H1 (cell line): ENCODE results near the gene LLGL2. TPM values are rescaled to one million over a fixed set of nuclear protein-coding genes. Genes with fewer than 3 reads are reported as not detected.

Experiments
- CBX5 ChIP-seq: fragments of 300-800, 300-1000 bp; sonication (generic); IDR thresholded peaks from 2 replicates; pipeline ENCODE4 v1.7.1; 2016; ENCODE audit warnings: antibody characterized with exemption, low read length, low read depth
- EGR1 ChIP-seq: IDR thresholded peaks from 2 replicates; pipeline ENCODE4 v1.6.1; 2011; ENCODE audit warnings: low read depth, low read length, borderline replicate concordance
- HDAC2 ChIP-seq, 2 experiments: fragments of 300-600 bp in 1 of 2; sonication (generic) in 1 of 2; IDR thresholded peaks; 2 replicates each; pipeline ENCODE4 v1.6.1; 2011 to 2012; ENCODE audit warnings: low read depth in 2 of 2, low read length in 2 of 2, mild to moderate bottlenecking in 2 of 2, moderate library complexity in 2 of 2, borderline replicate concordance in 1 of 2, inconsistent platforms in 1 of 2
- JUND ChIP-seq: IDR thresholded peaks from 2 replicates; pipeline ENCODE4 v1.6.1; 2011; ENCODE audit warnings: mild to moderate bottlenecking, improper control_type of control experiment, low read length
- POU5F1 ChIP-seq: IDR thresholded peaks from 2 replicates; pipeline ENCODE4 v1.6.1; 2011; ENCODE audit warnings: low read depth, mild to moderate bottlenecking, low read length, moderate library complexity
- SP2 ChIP-seq: IDR thresholded peaks from 2 replicates; pipeline ENCODE4 v1.6.1; 2012; ENCODE audit warnings: mild to moderate bottlenecking, low read length, inconsistent platforms
- TAF7 ChIP-seq: optimal IDR thresholded peaks from 2 replicates; pipeline ENCODE3; 2011; ENCODE audit warnings: low read depth, mild to moderate bottlenecking, inconsistent platforms, low read length, moderate library complexity, borderline replicate concordance
- polyA plus RNA-seq, 7 experiments: library from polyadenylated mRNA; depleted of rRNA in 3 of 7; stranded (reverse) in 5 of 7; unstranded in 2 of 7; fragments of >200 nt in 5 of 7; fragments of 200-250 nt in 2 of 7; gene quantifications; 1 replicate in 5 of 7; 2 replicates in 1 of 7; 4 replicates in 1 of 7; pipeline versions ENCODE4 v1.2.1 to v1.2.3, GENCODE V29; 2011 to 2013; ENCODE audit warnings: missing spikeins in 2 of 7, mixed read lengths in 2 of 7
- total RNA-seq: library from RNA; stranded (reverse); fragmentation: NEBNext Ultra II Directional; extraction: Animal tissue kit (Norgen Biotek cat#: 25700); gene quantifications from 2 replicates; pipeline ENCODE4 v1.2.1, GENCODE V29; 2021
- TF ChIP-seq, protein P1 (sequence below): IDR thresholded peaks from 2 replicates; pipeline ENCODE4 v1.6.1; 2011; ENCODE audit warnings: low read length, improper control_type of control experiment

The LLGL2 gene
- total and polyA plus RNA-seq, 2 of the 8 experiments (the other 6 are each of a cell fraction or from before 2014, with no cell fraction given) = 64.5 to 77.1 TPM

DNA sequence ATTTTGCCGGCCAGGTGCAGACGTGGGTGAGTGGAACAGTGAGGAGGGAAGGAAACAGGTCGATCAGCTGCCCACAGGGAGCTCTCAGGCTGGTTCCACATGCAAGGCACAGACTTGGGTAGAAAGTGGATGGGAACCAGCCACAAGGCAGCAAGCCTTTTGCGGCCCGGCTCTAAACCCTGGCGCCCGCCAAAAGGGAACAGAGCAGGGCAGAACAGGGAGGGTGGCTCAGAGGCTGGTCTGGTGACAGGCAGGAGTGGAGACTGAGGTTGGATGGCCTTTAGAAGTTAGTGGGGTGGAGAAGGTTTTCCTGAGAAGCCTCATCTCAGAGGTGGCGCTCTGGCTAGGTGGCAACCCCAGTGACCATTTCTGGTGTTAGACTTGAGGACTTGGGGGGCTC is 10.4 kb downstream of the LLGL2 start (continued):
- TF ChIP-seq, protein P1, sequence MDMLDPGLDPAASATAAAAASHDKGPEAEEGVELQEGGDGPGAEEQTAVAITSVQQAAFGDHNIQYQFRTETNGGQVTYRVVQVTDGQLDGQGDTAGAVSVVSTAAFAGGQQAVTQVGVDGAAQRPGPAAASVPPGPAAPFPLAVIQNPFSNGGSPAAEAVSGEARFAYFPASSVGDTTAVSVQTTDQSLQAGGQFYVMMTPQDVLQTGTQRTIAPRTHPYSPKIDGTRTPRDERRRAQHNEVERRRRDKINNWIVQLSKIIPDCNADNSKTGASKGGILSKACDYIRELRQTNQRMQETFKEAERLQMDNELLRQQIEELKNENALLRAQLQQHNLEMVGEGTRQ = no peak
- TF ChIP-seq JUND (no peak), POU5F1 (no peak), SP2 (no peak), CBX5 (no peak), TAF7 (no peak), HDAC2 (IDR thresholded peaks at IDR 0.05; ENCODE audit: borderline replicate concordance in 1 of 2, low read depth in 2 of 2, low read length in 2 of 2) (no peak), EGR1 (no peak)
